HCT116 (cell line): ENCODE data around the gene KCNK1. TPM values are rescaled to one million over a fixed set of nuclear protein-coding genes. Genes with fewer than 3 reads are reported as not detected.

Experiments used
- ATAC-seq: fragments of 200-7000 bp; cut with Tn5 transposase; 2 replicates; pipeline ENCODE4 v1.9.1; 2020; ENCODE audit warnings: mild to moderate bottlenecking, moderate library complexity
- BruUV-seq: library from RNA; stranded (reverse); fragments of 400-500 nt; replicated peaks from 2 replicates; lab custom pipeline; 2021; lab: Mats Ljungman, UMichigan
- CTCF ChIA-PET: fragments of 300-600 bp; sonication (Branson Sonifier 250); formaldehyde crosslinking; loops from one replicate; lab custom pipeline; 2021; ENCODE audit warnings: antibody characterized with exemption; lab: Charles Lee
- POLR2A ChIA-PET: fragments of 300-600, 350-600 bp; sonication (Branson Sonifier 250); formaldehyde crosslinking; loops from one replicate; lab custom pipeline; 2021; ENCODE audit warnings: antibody characterized with exemption; lab: Charles Lee
- RAD21 ChIA-PET, 2 experiments: fragments of 300-600 bp; sonication (Branson Sonifier 250); formaldehyde crosslinking; loops; one replicate each; lab custom pipeline; 2023; ENCODE audit warnings: low total read pairs in 2 of 2; ENCODE audit not compliant: uncharacterized antibody in 2 of 2, unreplicated experiment in 2 of 2, low non-redundant PET in 1 of 2; lab: Charles Lee
- DNase-seq: peaks from one replicate; pipeline ENCODE4 v3.0.0-alpha.2; 2010; ENCODE audit warnings: low read depth, low spot score
- H2AFZ ChIP-seq: fragments of 200-600 bp; shearing (Covaris generic), sonication (generic); 2 replicates; pipeline ENCODE4 v1.6.1; 2017; ENCODE audit warnings: low read depth, mixed run types, mixed read lengths, antibody characterized with exemption, low read length; ENCODE audit not compliant: poor library complexity, severe bottlenecking
- H3K27ac ChIP-seq: 2 replicates; pipeline ENCODE4 v1.5.1; 2012; ENCODE audit warnings: low read depth, low read length
- H3K27me3 ChIP-seq: fragments of 200-600 bp; sonication (generic); 2 replicates; pipeline ENCODE4 v1.6.1; 2016; ENCODE audit warnings: mixed run types, low read length, mixed read lengths; ENCODE audit not compliant: insufficient read depth
- H3K36me3 ChIP-seq, 2 experiments: fragments of 200-500 bp in 1 of 2; fragments of 200-600 bp in 1 of 2; sonication (Bioruptor generic) in 1 of 2; sonication (generic) in 1 of 2; 2 replicates each; pipeline versions ENCODE4 v1.5.1 to v1.6.1; 2014 to 2016; ENCODE audit warnings: low read length in 2 of 2, inconsistent platforms in 1 of 2, mixed read lengths in 1 of 2, mixed run types in 1 of 2; ENCODE audit not compliant: insufficient read depth in 2 of 2, control insufficient read depth in 1 of 2
- H3K4me1 ChIP-seq, 2 experiments: fragments of 200-600 bp in 1 of 2; sonication (generic) in 1 of 2; 2 replicates each; pipeline versions ENCODE4 v1.5.1 to v1.6.1; 2012 to 2017; ENCODE audit warnings: low read length in 2 of 2, inconsistent platforms in 1 of 2, mild to moderate bottlenecking in 1 of 2, mixed read lengths in 1 of 2, mixed run types in 1 of 2, moderate library complexity in 1 of 2; ENCODE audit not compliant: insufficient read depth in 2 of 2, control insufficient read depth in 1 of 2
- H3K4me2 ChIP-seq: fragments of 200-600 bp; sonication (generic); 2 replicates; pipeline ENCODE4 v1.6.1; 2017; ENCODE audit warnings: mixed run types, low read length, mixed read lengths
- H3K4me3 ChIP-seq, 2 experiments: fragments of 200-600 bp in 1 of 2; sonication (generic) in 1 of 2; replicated peaks in 1 of 2; 2 replicates each; pipeline ENCODE4 v1.5.1; 2011 to 2016; ENCODE audit warnings: low read length in 2 of 2, control low read depth in 1 of 2, low read depth in 1 of 2, mild to moderate bottlenecking in 1 of 2, mixed read lengths in 1 of 2, mixed run types in 1 of 2
- H3K79me2 ChIP-seq: fragments of 200-600 bp; sonication (generic); 2 replicates; pipeline ENCODE4 v1.6.1; 2017; ENCODE audit warnings: mild to moderate bottlenecking, mixed run types, low read length, moderate library complexity, mixed read lengths; ENCODE audit not compliant: insufficient read depth
- H3K9ac ChIP-seq: fragments of 200-600 bp; sonication (generic); 2 replicates; pipeline ENCODE4 v1.6.1; 2016; ENCODE audit warnings: low read length, mixed read lengths
- H3K9me2 ChIP-seq: fragments of 200-600 bp; sonication (generic), shearing (Covaris generic); 2 replicates; pipeline ENCODE4 v1.6.1; 2017; ENCODE audit warnings: mixed run types, mild to moderate bottlenecking, moderate library complexity; ENCODE audit not compliant: insufficient read depth
- H3K9me3 ChIP-seq, 2 experiments: fragments of 200-500 bp in 1 of 2; fragments of 200-600 bp in 1 of 2; sonication (Bioruptor generic) in 1 of 2; sonication (generic) in 1 of 2; 2 replicates each; pipeline ENCODE4 v1.6.1; 2014 to 2017; ENCODE audit warnings: low read length in 2 of 2, mixed read lengths in 2 of 2, inconsistent platforms in 1 of 2, low read depth in 1 of 2, mild to moderate bottlenecking in 1 of 2, mixed run types in 1 of 2, moderate library complexity in 1 of 2; ENCODE audit not compliant: control insufficient read depth in 1 of 2, insufficient read depth in 1 of 2
- H4K20me1 ChIP-seq: fragments of 200-600 bp; sonication (generic), shearing (Covaris generic); 2 replicates; pipeline ENCODE4 v1.6.1; 2017; ENCODE audit warnings: mixed run types, mild to moderate bottlenecking, moderate library complexity; ENCODE audit not compliant: insufficient read depth
- CBX3 ChIP-seq: IDR thresholded peaks from 2 replicates; pipeline ENCODE4 v1.6.1; 2012; ENCODE audit warnings: low read depth
- CEBPB ChIP-seq: IDR thresholded peaks from 2 replicates; pipeline ENCODE4 v1.6.1; 2012; ENCODE audit warnings: low read depth
- EGR1 ChIP-seq: IDR thresholded peaks from 2 replicates; pipeline ENCODE4 v1.6.1; 2012; ENCODE audit warnings: low read depth
- ELF1 ChIP-seq: IDR thresholded peaks from 2 replicates; pipeline ENCODE4 v1.6.1; 2012; ENCODE audit warnings: low read depth, borderline replicate concordance
- FOSL1 ChIP-seq: IDR thresholded peaks from 2 replicates; pipeline ENCODE4 v1.6.1; 2012; ENCODE audit warnings: low read depth
- POLR2A ChIP-seq: IDR thresholded peaks from 2 replicates; pipeline ENCODE4 v1.7.0; 2011; ENCODE audit warnings: borderline replicate concordance; ENCODE audit not compliant: insufficient read depth, insufficient read length; ENCODE audit errors: extremely low read depth
- POLR2AphosphoS5 ChIP-seq: IDR thresholded peaks from 2 replicates; pipeline ENCODE4 v1.6.1; 2011; ENCODE audit warnings: mild to moderate bottlenecking, low read depth, low read length, moderate library complexity
- SIN3A ChIP-seq: IDR thresholded peaks from 2 replicates; pipeline ENCODE4 v1.6.1; 2012; ENCODE audit warnings: low read depth
- YY1 ChIP-seq: IDR thresholded peaks from 2 replicates; pipeline ENCODE4 v1.6.1; 2011; ENCODE audit warnings: low read length, low read depth, moderate library complexity, mild to moderate bottlenecking; ENCODE audit not compliant: insufficient replicate concordance; ENCODE audit errors: extremely low read depth
- ZNF274 ChIP-seq: fragments of 200-500 bp; sonication (Bioruptor generic); IDR thresholded peaks from 2 replicates; pipeline ENCODE4 v1.6.1; 2014; ENCODE audit warnings: mild to moderate bottlenecking, low read depth, low read length, inconsistent platforms
- intact Hi-C: fragments of 100-400 bp; cut with micrococcal nuclease; formaldehyde crosslinking; loops from 2 replicates; pipeline ENCODE4 v1.10.0; 2022
- total RNA-seq: library from RNA; stranded (reverse); gene quantifications from one replicate; pipeline ENCODE4 v1.2.1, GENCODE V29; 2021; ENCODE audit not compliant: unreplicated experiment
- TF ChIP-seq, protein P1 (sequence below), 3 experiments: fragments of 200-600 bp in 1 of 3; sonication (generic) in 1 of 3; IDR thresholded peaks in 2 of 3; conservative IDR thresholded peaks in 1 of 3; 2 replicates each; pipeline ENCODE4 v1.5.1; 2012 to 2017; ENCODE audit warnings: low read depth in 2 of 3, low read length in 2 of 3, antibody characterized with exemption in 1 of 3, borderline replicate concordance in 1 of 3, control low read depth in 1 of 3, mild to moderate bottlenecking in 1 of 3, mixed read lengths in 1 of 3, mixed run types in 1 of 3, moderate library complexity in 1 of 3; ENCODE audit not compliant: insufficient read depth in 1 of 3
- TF ChIP-seq, protein P2 (sequence below): IDR thresholded peaks from 2 replicates; pipeline ENCODE4 v1.6.1; 2012
- TF ChIP-seq, protein P3 (sequence below): IDR thresholded peaks from 2 replicates; pipeline ENCODE4 v1.6.1; 2012; ENCODE audit warnings: low read depth

Gene KCNK1
- total RNA-seq, 1 experiment from 2014 or later, result 28.4 TPM

DNA sequence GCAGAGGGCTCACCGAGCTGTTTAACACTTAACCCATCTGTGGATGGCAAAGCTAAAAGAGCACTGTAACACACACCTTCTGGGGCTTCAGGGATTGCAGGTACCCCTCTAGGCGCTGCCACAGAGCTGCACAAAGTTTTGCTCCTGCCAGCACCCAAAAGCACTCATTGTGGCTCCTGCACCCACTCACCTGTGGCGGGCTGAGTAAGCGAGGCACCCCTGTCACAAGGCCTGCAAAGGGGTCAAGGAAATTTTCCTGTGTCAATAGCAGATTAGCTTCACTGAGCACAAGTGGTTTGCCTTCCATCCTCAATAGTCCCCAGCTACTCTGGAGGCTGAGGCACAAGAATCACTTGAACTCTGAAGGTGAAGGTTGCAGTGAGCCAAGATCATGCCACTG, 29.5 kb upstream of the KCNK1 start:
- no peaks in the 10 kb centered on the region for H3K36me3 ChIP-seq
- H3K9ac ChIP-seq, result no peak overlapping the region
- H2AFZ ChIP-seq, result no peak overlapping the region
- no peak overlapping the region for H3K4me3 ChIP-seq
- ChIA-PET POLR2A (no interaction called here), CTCF (no interaction called here), RAD21 (no interaction called here)
- H4K20me1 ChIP-seq, result no peaks in the 10 kb centered on the region
- no peaks in the 10 kb centered on the region for H3K4me1 ChIP-seq
- no peaks in the 10 kb centered on the region for H3K9me2 ChIP-seq
- ATAC-seq, result no peak
- no peak overlapping the region for H3K4me2 ChIP-seq
- no peak for DNase-seq
- no TSS peak for BruUV-seq
- H3K27me3 ChIP-seq, result no peaks in the 10 kb centered on the region
- TF ChIP-seq SIN3A, result no peak
- TF ChIP-seq POLR2AphosphoS5, result no peak
- TF ChIP-seq, protein P1, sequence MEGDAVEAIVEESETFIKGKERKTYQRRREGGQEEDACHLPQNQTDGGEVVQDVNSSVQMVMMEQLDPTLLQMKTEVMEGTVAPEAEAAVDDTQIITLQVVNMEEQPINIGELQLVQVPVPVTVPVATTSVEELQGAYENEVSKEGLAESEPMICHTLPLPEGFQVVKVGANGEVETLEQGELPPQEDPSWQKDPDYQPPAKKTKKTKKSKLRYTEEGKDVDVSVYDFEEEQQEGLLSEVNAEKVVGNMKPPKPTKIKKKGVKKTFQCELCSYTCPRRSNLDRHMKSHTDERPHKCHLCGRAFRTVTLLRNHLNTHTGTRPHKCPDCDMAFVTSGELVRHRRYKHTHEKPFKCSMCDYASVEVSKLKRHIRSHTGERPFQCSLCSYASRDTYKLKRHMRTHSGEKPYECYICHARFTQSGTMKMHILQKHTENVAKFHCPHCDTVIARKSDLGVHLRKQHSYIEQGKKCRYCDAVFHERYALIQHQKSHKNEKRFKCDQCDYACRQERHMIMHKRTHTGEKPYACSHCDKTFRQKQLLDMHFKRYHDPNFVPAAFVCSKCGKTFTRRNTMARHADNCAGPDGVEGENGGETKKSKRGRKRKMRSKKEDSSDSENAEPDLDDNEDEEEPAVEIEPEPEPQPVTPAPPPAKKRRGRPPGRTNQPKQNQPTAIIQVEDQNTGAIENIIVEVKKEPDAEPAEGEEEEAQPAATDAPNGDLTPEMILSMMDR (IDR thresholded peaks at IDR 0.05 in 2 of 3, conservative IDR thresholded peaks at IDR 0.05 in 1 of 3; ENCODE audit: borderline replicate concordance in 1 of 3, insufficient read depth in 1 of 3, low read depth in 2 of 3, low read length in 2 of 3), result no peak
- intact Hi-C loops, result no loop called here
- no peak overlapping the region for H3K27ac ChIP-seq
- H3K79me2 ChIP-seq, result no peaks in the 10 kb centered on the region
- no peaks in the 10 kb centered on the region for H3K9me3 ChIP-seq

DNA sequence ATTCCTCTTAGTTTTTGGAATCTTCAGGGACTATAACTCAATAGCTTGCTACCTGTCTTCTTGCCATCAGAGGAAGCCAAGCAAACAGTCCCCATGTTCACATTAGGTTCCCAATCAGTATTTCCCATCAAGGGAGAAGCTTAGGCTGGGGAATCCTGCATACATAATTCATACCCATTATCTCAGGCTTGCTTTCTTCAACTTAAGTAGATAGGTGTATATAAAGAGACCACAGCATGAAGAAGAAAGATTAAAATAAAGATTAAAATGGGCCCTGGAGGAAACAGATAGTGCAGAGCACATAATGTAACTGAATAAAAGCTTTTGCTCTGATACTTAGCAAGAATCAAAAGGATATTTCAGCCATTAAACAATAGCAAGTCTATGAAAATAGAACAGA, 29.0 kb upstream of the KCNK1 start:
- Histone ChIP-seq H2AFZ (no peak overlapping the region), H3K9me2 (no peaks in the 10 kb centered on the region), H3K36me3 (no peaks in the 10 kb centered on the region), H3K27me3 (no peaks in the 10 kb centered on the region), H3K4me2 (no peak overlapping the region), H3K4me3 (no peak overlapping the region), H3K27ac (no peak overlapping the region), H3K4me1 (no peaks in the 10 kb centered on the region), H4K20me1 (no peaks in the 10 kb centered on the region), H3K9me3 (no peaks in the 10 kb centered on the region), H3K79me2 (no peaks in the 10 kb centered on the region), H3K9ac (no peak overlapping the region)
- no peak for DNase-seq
- no TSS peak for BruUV-seq
- ChIA-PET POLR2A (no interaction called here), RAD21 (no interaction called here), CTCF (no interaction called here)
- intact Hi-C loops, result no loop called here
- no peak for ATAC-seq
- TF ChIP-seq ZNF274, result no peak
- no peak for TF ChIP-seq POLR2A
- no peak for TF ChIP-seq EGR1
- TF ChIP-seq, protein P1 (IDR thresholded peaks at IDR 0.05 in 2 of 3, conservative IDR thresholded peaks at IDR 0.05 in 1 of 3; ENCODE audit: borderline replicate concordance in 1 of 3, insufficient read depth in 1 of 3, low read depth in 2 of 3, low read length in 2 of 3), result no peak
- TF ChIP-seq, protein P2, sequence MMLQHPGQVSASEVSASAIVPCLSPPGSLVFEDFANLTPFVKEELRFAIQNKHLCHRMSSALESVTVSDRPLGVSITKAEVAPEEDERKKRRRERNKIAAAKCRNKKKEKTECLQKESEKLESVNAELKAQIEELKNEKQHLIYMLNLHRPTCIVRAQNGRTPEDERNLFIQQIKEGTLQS, result no peak
- TF ChIP-seq FOSL1, result no peak
- TF ChIP-seq CEBPB, result no peak
- no peak for TF ChIP-seq ELF1
- no peak for TF ChIP-seq CBX3
- TF ChIP-seq, protein P3, sequence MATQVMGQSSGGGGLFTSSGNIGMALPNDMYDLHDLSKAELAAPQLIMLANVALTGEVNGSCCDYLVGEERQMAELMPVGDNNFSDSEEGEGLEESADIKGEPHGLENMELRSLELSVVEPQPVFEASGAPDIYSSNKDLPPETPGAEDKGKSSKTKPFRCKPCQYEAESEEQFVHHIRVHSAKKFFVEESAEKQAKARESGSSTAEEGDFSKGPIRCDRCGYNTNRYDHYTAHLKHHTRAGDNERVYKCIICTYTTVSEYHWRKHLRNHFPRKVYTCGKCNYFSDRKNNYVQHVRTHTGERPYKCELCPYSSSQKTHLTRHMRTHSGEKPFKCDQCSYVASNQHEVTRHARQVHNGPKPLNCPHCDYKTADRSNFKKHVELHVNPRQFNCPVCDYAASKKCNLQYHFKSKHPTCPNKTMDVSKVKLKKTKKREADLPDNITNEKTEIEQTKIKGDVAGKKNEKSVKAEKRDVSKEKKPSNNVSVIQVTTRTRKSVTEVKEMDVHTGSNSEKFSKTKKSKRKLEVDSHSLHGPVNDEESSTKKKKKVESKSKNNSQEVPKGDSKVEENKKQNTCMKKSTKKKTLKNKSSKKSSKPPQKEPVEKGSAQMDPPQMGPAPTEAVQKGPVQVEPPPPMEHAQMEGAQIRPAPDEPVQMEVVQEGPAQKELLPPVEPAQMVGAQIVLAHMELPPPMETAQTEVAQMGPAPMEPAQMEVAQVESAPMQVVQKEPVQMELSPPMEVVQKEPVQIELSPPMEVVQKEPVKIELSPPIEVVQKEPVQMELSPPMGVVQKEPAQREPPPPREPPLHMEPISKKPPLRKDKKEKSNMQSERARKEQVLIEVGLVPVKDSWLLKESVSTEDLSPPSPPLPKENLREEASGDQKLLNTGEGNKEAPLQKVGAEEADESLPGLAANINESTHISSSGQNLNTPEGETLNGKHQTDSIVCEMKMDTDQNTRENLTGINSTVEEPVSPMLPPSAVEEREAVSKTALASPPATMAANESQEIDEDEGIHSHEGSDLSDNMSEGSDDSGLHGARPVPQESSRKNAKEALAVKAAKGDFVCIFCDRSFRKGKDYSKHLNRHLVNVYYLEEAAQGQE, result no peak
- TF ChIP-seq YY1, result no peak
